ENCODE data around the gene APOH. TPM values are rescaled to one million over a fixed set of nuclear protein-coding genes. Genes with fewer than 3 reads are reported as not detected.

Gene APOH
- total RNA-seq, 4 donors from 2014 or later: not detected

DNA sequence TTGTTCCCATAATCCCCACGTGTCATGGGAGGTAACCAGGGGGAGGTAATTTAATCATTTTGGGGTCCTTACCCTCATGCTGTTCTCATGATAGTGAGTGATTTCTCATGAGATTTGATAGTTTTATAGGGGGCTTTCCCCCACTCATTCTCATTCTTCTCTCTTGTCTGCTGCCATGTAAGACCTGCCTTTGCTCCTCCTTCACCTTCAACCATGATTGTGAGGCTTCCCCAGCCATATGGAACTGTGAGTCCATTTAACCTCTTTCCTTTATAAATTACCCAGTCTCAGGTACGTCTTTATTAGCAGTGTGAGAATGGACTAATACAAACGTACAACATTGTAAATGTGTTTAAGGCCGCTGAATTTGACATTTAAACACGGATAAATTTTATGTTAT lies 35.5 kb upstream of the APOH start:
- intact Hi-C loops (cut with DNase I): no loop called here
- Histone ChIP-seq H3K27me3 (peaks cover 0 to 7% (median 0%) of the 10 kb centered on the region in 4 donors), H3K36me3 (no peaks in the 10 kb centered on the region), H3K4me1 (no peaks in the 10 kb centered on the region), H3K27ac (no peak overlapping the region), H3K9me3 (no peaks in the 10 kb centered on the region), H3K4me3 (no peak overlapping the region)
- no peak for TF ChIP-seq POLR2A (IDR thresholded peaks at IDR 0.05)
- TF ChIP-seq, protein P1, sequence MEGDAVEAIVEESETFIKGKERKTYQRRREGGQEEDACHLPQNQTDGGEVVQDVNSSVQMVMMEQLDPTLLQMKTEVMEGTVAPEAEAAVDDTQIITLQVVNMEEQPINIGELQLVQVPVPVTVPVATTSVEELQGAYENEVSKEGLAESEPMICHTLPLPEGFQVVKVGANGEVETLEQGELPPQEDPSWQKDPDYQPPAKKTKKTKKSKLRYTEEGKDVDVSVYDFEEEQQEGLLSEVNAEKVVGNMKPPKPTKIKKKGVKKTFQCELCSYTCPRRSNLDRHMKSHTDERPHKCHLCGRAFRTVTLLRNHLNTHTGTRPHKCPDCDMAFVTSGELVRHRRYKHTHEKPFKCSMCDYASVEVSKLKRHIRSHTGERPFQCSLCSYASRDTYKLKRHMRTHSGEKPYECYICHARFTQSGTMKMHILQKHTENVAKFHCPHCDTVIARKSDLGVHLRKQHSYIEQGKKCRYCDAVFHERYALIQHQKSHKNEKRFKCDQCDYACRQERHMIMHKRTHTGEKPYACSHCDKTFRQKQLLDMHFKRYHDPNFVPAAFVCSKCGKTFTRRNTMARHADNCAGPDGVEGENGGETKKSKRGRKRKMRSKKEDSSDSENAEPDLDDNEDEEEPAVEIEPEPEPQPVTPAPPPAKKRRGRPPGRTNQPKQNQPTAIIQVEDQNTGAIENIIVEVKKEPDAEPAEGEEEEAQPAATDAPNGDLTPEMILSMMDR (IDR thresholded peaks at IDR 0.05): no peak
- DNase-seq: no peak
- WGBS, 2 donors: 81 to 96% methylated on average over 5 of the region's 5 CpGs

DNA sequence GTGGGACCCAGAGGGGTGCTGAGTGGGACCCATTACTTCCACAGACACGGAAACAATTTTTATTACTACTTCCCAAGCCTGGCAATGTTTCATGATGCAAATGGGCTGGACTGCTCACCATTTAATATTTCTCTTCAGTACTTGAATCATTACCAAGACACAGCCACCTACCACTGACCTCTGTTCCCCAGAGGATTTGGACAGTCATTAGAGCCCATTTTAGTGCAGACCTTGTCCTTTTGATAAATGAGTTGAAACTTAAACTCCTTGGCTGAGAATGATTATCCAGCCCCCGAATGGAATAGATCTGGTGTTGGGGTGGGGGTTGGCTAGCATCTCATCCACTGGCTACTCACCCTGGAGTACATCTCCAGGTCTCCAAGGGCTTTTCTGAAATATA lies 33.6 kb upstream of the APOH start:
- H3K27ac ChIP-seq: no peak overlapping the region
- DNase-seq: no peak
- intact Hi-C loops (cut with DNase I): no loop called here
- WGBS, 2 donors: 57 to 72% methylated on average over 2 of the region's 2 CpGs
- no peaks in the 10 kb centered on the region for H3K9me3 ChIP-seq
- H3K4me3 ChIP-seq: no peak overlapping the region
- H3K36me3 ChIP-seq: no peaks in the 10 kb centered on the region
- H3K4me1 ChIP-seq: no peaks in the 10 kb centered on the region
- H3K27me3 ChIP-seq: peaks cover 0 to 7% (median 0%) of the 10 kb centered on the region in 4 donors
- TF ChIP-seq POLR2A (IDR thresholded peaks at IDR 0.05): no peak
- TF ChIP-seq, protein P1 (IDR thresholded peaks at IDR 0.05): no peak

DNA sequence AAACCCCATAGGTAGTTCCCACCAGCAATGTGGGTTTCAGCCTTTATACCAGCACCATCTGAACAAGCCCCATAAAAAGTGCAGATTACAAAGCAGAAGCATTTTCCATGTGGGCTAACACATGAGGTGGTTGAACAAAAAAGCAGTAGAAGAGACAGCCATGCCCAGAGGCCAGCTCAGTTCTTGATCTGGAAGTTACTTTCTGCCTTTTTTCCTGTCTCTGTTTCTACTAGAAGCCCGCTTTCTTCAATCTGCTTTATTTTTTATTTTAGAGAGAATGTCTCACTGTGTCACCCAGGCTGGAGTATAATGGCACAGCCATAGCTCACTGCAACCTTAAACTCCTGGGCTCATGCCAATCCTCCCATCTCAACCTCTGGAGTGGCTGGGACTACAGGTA lies 31.5 kb upstream of the APOH start:
- DNase-seq: no peak
- Histone ChIP-seq H3K36me3 (no peaks in the 10 kb centered on the region), H3K27ac (no peak overlapping the region), H3K27me3 (peaks cover 0 to 7% (median 0%) of the 10 kb centered on the region in 4 donors), H3K4me1 (no peaks in the 10 kb centered on the region), H3K9me3 (no peaks in the 10 kb centered on the region), H3K4me3 (no peak overlapping the region)
- 38 to 95% methylated on average over 1 of the region's 1 CpG for WGBS, 2 donors
- TF ChIP-seq POLR2A (IDR thresholded peaks at IDR 0.05): no peak
- TF ChIP-seq, protein P1 (IDR thresholded peaks at IDR 0.05): no peak
- intact Hi-C loops (cut with DNase I): no loop called here

DNA sequence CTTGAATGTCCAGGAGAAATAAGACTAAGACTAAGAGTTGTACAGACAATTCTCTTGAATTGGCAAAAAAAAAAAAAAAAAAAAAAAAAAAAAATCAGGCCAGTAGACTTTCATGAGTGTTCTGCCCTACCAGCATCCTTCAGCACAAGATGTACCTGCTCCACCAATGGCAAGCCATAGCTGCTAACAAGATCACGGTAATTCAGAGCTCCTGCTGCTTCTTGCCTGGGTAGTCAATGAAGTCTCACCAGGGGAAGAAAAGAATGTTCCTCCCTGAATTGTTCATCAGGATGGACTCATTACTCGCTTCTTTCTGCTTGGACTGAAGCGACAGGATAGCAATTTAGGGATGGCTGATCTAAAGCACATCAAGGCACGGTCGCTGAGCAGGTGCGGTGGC lies 31.1 kb upstream of the APOH start:
- peaks cover 0 to 4% (median 2%) of the 10 kb centered on the region in 3 donors for H3K4me1 ChIP-seq
- intact Hi-C loops (cut with DNase I): no loop called here
- no peaks in the 10 kb centered on the region for H3K36me3 ChIP-seq
- H3K27ac ChIP-seq: no peak overlapping the region
- peaks cover 0 to 7% (median 0%) of the 10 kb centered on the region in 4 donors for H3K27me3 ChIP-seq
- no peak for DNase-seq
- no peaks in the 10 kb centered on the region for H3K9me3 ChIP-seq
- TF ChIP-seq, protein P1 (IDR thresholded peaks at IDR 0.05): no peak
- 89 to 98% methylated on average over 6 of the region's 6 CpGs for WGBS, 2 donors
- no peak overlapping the region for H3K4me3 ChIP-seq

DNA sequence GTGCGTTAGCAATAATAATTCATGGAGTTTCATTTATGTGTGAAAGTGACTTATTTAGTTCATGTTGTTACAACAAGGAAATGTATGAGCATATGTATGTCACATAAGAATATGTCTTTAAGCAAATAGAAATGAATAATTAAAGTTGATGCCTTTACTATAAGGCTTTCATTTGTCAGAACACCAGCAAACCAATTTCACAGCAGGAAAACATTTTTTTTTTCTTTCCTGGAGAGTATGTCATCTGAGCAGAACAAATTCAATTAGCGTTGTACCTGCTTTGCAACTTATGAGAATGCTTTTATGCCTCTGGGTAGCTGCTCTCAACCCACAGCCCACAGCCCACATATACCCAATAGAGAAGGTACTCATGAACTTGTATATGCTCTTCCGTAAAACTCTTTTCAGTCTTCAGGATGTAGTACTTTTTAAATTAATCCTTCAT lies 26.3 kb upstream of the APOH start:
- H3K4me1 ChIP-seq: peaks cover 0 to 6% (median 4%) of the 10 kb centered on the region in 3 donors

More for the DNA sequence above, 26.3 kb upstream of the APOH start:
- Histone ChIP-seq H3K9me3 (no peaks in the 10 kb centered on the region), H3K27ac (no peak overlapping the region), H3K36me3 (no peaks in the 10 kb centered on the region), H3K4me3 (no peak overlapping the region), H3K27me3 (no peaks in the 10 kb centered on the region)
- 48 to 63% methylated on average over 3 of the region's 3 CpGs for WGBS, 2 donors
- intact Hi-C loops (cut with DNase I): loop anchor here (5.0 kb wide), 1 partner anchor 312 kb away; no protein-coding TSS in a partner anchor
- no peak for DNase-seq
- no peak for TF ChIP-seq POLR2A (IDR thresholded peaks at IDR 0.05)
- TF ChIP-seq, protein P1 (IDR thresholded peaks at IDR 0.05): no peak

Measured in esophagus squamous epithelium (tissue), 5 donors.